Right lobe of liver (tissue), 6 donors: ENCODE results near the gene ATOH7. TPM values are rescaled to one million over a fixed set of nuclear protein-coding genes. Genes with fewer than 3 reads are reported as not detected.

Experiments
- ATAC-seq, 4 donors: fragments of 200-7000 bp; cut with Tn5 transposase; one replicate each; pipeline ENCODE4 v1.9.1; 2020; ENCODE audit warnings: mild to moderate bottlenecking in 4 of 4, moderate library complexity in 4 of 4
- DNase-seq, 3 donors: peaks; one replicate each; pipeline ENCODE4 v3.0.0-alpha.2; 2020
- H3K27ac ChIP-seq, 3 donors: fragments of 200-600 bp; one replicate each; pipeline ENCODE4 v1.8.0; 2022
- H3K27me3 ChIP-seq, 2 donors: fragments of 200-600 bp; one replicate each; pipeline ENCODE4 v1.8.0; 2022
- H3K36me3 ChIP-seq, 4 donors: fragments of 200-600 bp; sonication (generic) in 1 of 4; one replicate each; pipeline versions ENCODE4 v1.5.1 to v1.8.0; 2017 to 2022; ENCODE audit warnings: control low read depth in 1 of 4
- H3K4me1 ChIP-seq, 4 donors: fragments of 200-600 bp; sonication (generic) in 1 of 4; one replicate each; pipeline versions ENCODE4 v1.5.1 to v1.8.0; 2017 to 2022; ENCODE audit warnings: control low read depth in 1 of 4
- H3K4me3 ChIP-seq, 3 donors: fragments of 200-600 bp; one replicate each; pipeline ENCODE4 v1.8.0; 2022
- H3K9me3 ChIP-seq, 4 donors: fragments of 200-600 bp; sonication (generic) in 1 of 4; one replicate each; pipeline versions ENCODE4 v1.5.1 to v1.8.0; 2017 to 2022; ENCODE audit warnings: control low read depth in 1 of 4
- POLR2A ChIP-seq: fragments of 450-650 bp; IDR thresholded peaks from one replicate; pipeline ENCODE4 v1.6.1; 2017; ENCODE audit warnings: antibody characterized with exemption, mild to moderate bottlenecking
- WGBS: methylation state at CpG from one replicate; pipeline ENCODE4 v1.1.6; 2018; ENCODE audit warnings: low coverage, low lambda C conversion rate; ENCODE audit not compliant: insufficient coverage; ENCODE audit errors: missing lambda C conversion rate; 5-methylcytosine and 5-hydroxymethylcytosine counted together
- intact Hi-C, 2 donors: fragments of 100-400 bp; cut with DNase I; formaldehyde crosslinking; loops; one replicate each; pipeline versions ENCODE4 v1.11.2 to v1.14.1; 2022
- total RNA-seq, 6 experiments: library from RNA; depleted of rRNA in 2 of 6; stranded (reverse); fragments of >200 nt in 2 of 6; fragmentation: NEBNext Ultra II Directional in 3 of 6; extraction: Animal tissue kit (Norgen Biotek cat#: 25700) in 3 of 6; gene quantifications; one replicate each; pipeline versions ENCODE4 v1.1.0 to v1.2.4, GENCODE V29; 2016 to 2023
- TF ChIP-seq, protein P1 (sequence below), 4 donors: fragments of 200-600 bp in 3 of 4; fragments of 450-650 bp in 1 of 4; IDR thresholded peaks; one replicate each; pipeline versions ENCODE4 v1.5.1 to v1.8.0; 2016 to 2022; ENCODE audit warnings: antibody characterized with exemption in 4 of 4, mild to moderate bottlenecking in 2 of 4
- donor health status: DM: no; HTN: yes; CAD: no.
- donor health status: DM: no; HTN: no; CAD: no.
- donor health status: DM: no; HTN: no; CAD: no.
- donor health status: DM: no; HTN: yes; CAD: no.
- donor health status: DM: no; HTN: yes; CAD: no.

The ATOH7 gene
- total RNA-seq, 6 experiments from 2014 or later, result 0.25 to 1.1 (median 0.46) TPM; not detected in 2

DNA sequence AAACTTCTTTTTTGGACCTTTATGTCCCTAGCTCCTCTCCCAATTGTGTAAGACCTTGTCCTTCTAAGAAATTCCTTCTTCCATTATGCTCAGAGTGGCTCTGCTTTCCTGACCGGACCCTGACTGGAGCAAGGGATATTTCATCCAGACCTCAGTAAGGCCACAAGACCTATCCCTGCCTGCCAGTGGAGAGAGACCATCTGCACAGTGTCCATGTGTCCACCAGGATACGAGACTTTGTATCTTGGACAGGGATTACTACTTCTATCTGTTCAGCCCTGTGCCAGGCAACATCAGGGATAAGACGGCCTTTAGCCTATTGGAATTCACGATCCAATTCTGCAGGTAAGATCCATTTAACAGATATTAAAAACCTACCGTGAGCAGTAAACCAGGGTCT lies 7.2 kb upstream of the ATOH7 start:
- Histone ChIP-seq H3K27ac (no peak overlapping the region), H3K4me3 (no peak overlapping the region), H3K27me3 (no peaks in the 10 kb centered on the region), H3K9me3 (no peaks in the 10 kb centered on the region), H3K36me3 (no peaks in the 10 kb centered on the region), H3K4me1 (no peaks in the 10 kb centered on the region)
- TF ChIP-seq, protein P1, sequence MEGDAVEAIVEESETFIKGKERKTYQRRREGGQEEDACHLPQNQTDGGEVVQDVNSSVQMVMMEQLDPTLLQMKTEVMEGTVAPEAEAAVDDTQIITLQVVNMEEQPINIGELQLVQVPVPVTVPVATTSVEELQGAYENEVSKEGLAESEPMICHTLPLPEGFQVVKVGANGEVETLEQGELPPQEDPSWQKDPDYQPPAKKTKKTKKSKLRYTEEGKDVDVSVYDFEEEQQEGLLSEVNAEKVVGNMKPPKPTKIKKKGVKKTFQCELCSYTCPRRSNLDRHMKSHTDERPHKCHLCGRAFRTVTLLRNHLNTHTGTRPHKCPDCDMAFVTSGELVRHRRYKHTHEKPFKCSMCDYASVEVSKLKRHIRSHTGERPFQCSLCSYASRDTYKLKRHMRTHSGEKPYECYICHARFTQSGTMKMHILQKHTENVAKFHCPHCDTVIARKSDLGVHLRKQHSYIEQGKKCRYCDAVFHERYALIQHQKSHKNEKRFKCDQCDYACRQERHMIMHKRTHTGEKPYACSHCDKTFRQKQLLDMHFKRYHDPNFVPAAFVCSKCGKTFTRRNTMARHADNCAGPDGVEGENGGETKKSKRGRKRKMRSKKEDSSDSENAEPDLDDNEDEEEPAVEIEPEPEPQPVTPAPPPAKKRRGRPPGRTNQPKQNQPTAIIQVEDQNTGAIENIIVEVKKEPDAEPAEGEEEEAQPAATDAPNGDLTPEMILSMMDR (IDR thresholded peaks at IDR 0.05), result no peak
- TF ChIP-seq POLR2A, result no peak
- ATAC-seq (no peak), DNase-seq (no peak)
- 91% methylated on average over 4 of the region's 5 CpGs for WGBS
- intact Hi-C loops, result no loop called here

DNA sequence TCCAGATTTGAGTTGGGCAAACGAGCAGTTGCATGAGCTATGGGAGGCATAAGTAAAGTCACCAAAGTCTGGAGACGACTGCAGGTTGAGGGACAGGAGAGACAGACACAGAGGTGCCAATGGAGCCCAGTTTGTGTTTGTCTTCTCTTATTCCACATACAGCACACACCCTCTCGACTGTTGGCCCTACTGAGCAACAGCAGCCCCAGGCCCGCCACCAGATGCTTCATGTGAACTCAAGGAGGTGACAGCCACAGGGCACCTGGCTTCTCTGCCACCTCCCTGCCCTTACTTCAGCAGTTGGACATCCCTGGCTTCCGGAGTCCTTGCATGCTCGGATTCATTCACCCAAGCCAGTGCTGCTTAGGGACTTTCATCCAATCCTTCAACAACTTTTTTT lies 6.5 kb upstream of the ATOH7 start:
- Histone ChIP-seq H3K27ac (no peak overlapping the region), H3K27me3 (no peaks in the 10 kb centered on the region), H3K4me3 (no peak overlapping the region), H3K9me3 (no peaks in the 10 kb centered on the region), H3K36me3 (no peaks in the 10 kb centered on the region), H3K4me1 (no peaks in the 10 kb centered on the region)
- intact Hi-C loops, result no loop called here
- no peak for ATAC-seq
- 81% methylated on average over 5 of the region's 6 CpGs for WGBS
- no peak for DNase-seq
- no peak for TF ChIP-seq POLR2A
- TF ChIP-seq, protein P1 (IDR thresholded peaks at IDR 0.05), result no peak

DNA sequence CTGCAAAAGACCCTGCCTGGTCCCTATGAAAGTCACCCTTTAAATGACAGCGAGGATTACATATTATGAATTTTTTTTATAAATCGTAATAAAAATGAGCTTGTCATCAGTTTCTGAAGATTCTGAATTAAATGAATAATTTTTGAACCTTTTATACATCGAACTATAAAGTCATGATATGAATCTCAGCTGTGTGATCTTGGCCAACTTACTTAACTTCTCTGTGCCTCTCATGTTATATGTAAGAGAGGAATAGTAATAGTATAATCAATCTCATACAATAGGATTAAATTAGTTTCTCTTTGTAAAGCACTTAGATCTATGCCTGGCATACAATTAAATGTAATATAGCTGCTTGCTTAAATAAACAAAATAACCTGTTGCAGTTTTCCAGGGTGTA lies 5.3 kb upstream of the ATOH7 start:
- intact Hi-C loops, result no loop called here
- no peak overlapping the region for H3K4me3 ChIP-seq
- H3K36me3 ChIP-seq, result no peaks in the 10 kb centered on the region
- H3K27me3 ChIP-seq, result no peaks in the 10 kb centered on the region
- H3K9me3 ChIP-seq, result no peaks in the 10 kb centered on the region
- ATAC-seq (no peak), DNase-seq (no peak)
- TF ChIP-seq, protein P1 (IDR thresholded peaks at IDR 0.05), result no peak
- no peak for TF ChIP-seq POLR2A
- no peaks in the 10 kb centered on the region for H3K4me1 ChIP-seq
- 84% methylated on average over 3 of the region's 3 CpGs for WGBS
- no peak overlapping the region for H3K27ac ChIP-seq

DNA sequence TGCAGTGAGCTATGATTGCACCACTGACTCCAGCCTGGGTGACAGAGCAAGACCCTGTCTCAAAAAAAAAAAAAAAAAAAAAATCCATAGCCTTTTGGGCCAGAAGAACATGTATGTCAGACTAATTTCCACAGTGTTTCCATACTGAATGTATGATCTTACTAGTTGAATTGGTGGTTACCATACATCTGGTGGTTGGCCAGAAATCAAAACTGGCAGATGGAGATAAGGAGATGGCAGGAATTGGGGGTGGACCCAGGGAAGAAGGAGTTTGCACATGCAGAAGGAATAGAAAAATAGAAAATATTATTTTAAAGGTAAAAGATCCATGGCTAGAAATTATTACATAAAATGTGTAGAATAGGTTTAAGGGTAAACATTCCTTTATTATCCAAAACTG lies 3.7 kb upstream of the ATOH7 start:
- intact Hi-C loops, result no loop called here
- Histone ChIP-seq H3K36me3 (no peaks in the 10 kb centered on the region), H3K4me1 (no peaks in the 10 kb centered on the region), H3K27me3 (no peaks in the 10 kb centered on the region), H3K27ac (no peak overlapping the region), H3K4me3 (no peak overlapping the region), H3K9me3 (no peaks in the 10 kb centered on the region)
- DNase-seq (no peak), ATAC-seq (no peak)
- TF ChIP-seq POLR2A, result no peak
- TF ChIP-seq, protein P1 (IDR thresholded peaks at IDR 0.05), result no peak

DNA sequence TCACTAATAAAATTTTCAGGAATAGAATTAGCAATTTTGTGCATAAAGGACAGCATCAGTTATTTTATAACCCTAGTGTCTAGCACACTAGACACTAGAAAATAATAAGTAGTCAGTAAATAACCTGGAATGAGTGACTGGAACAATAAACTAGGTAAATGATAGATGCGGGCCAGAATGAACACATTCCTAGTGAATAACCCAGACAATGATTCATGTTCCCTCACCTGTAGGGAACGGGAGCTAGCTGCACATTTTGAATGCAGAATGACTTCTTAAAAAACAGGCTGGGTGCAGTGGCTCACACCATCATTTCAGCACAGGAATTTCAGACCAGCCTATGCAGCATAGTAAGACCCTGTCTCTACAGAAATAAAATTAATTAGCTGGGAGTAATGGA lies 3.2 kb upstream of the ATOH7 start:
- Histone ChIP-seq H3K4me1 (no peaks in the 10 kb centered on the region), H3K36me3 (no peaks in the 10 kb centered on the region), H3K9me3 (no peaks in the 10 kb centered on the region), H3K4me3 (no peak overlapping the region), H3K27ac (no peak overlapping the region), H3K27me3 (no peaks in the 10 kb centered on the region)
- DNase-seq (no peak), ATAC-seq (no peak)
- intact Hi-C loops, result no loop called here
- 96% methylated on average over 2 of the region's 2 CpGs for WGBS
- no peak for TF ChIP-seq POLR2A
- TF ChIP-seq, protein P1 (IDR thresholded peaks at IDR 0.05), result no peak
